HAP-1 (cell line): ENCODE measurements around the gene SCPEP1.

Experiments used
- DNase-seq, 2 experiments: peaks; one replicate each; pipeline ENCODE4 v3.0.0-alpha.2; 2016 to 2020; ENCODE audit warnings: low spot score in 2 of 2
- H3K27me3 ChIP-seq: fragments of 250-450 bp; sonication (Bioruptor Pico); 2 replicates; pipeline ENCODE4 v1.5.1; 2020; ENCODE audit warnings: low read depth, mild to moderate bottlenecking, moderate library complexity
- H3K36me3 ChIP-seq: fragments of 250-450 bp; sonication (Bioruptor Pico); replicated peaks from 2 replicates; pipeline ENCODE4 v1.5.1; 2020; ENCODE audit warnings: mild to moderate bottlenecking
- H3K4me1 ChIP-seq: fragments of 250-450 bp; sonication (Bioruptor Pico); 2 replicates; pipeline ENCODE4 v1.5.1; 2020; ENCODE audit warnings: mild to moderate bottlenecking
- H3K4me3 ChIP-seq: fragments of 250-450 bp; sonication (Bioruptor Pico); 2 replicates; pipeline ENCODE4 v1.5.1; 2020; ENCODE audit warnings: mild to moderate bottlenecking, moderate library complexity
- H3K9me3 ChIP-seq: fragments of 250-450 bp; sonication (Bioruptor Pico); 2 replicates; pipeline ENCODE4 v1.5.1; 2020; ENCODE audit warnings: mild to moderate bottlenecking, moderate library complexity
- in situ Hi-C: fragments of 300-500 bp; cut with MboI; formaldehyde crosslinking; loops from 3 replicates; pipeline ENCODE4 v1.14.3; 2020; ENCODE audit warnings: low sequenced_read_pairs, inconsistent platforms, mixed read lengths

SCPEP1 gene

DNA sequence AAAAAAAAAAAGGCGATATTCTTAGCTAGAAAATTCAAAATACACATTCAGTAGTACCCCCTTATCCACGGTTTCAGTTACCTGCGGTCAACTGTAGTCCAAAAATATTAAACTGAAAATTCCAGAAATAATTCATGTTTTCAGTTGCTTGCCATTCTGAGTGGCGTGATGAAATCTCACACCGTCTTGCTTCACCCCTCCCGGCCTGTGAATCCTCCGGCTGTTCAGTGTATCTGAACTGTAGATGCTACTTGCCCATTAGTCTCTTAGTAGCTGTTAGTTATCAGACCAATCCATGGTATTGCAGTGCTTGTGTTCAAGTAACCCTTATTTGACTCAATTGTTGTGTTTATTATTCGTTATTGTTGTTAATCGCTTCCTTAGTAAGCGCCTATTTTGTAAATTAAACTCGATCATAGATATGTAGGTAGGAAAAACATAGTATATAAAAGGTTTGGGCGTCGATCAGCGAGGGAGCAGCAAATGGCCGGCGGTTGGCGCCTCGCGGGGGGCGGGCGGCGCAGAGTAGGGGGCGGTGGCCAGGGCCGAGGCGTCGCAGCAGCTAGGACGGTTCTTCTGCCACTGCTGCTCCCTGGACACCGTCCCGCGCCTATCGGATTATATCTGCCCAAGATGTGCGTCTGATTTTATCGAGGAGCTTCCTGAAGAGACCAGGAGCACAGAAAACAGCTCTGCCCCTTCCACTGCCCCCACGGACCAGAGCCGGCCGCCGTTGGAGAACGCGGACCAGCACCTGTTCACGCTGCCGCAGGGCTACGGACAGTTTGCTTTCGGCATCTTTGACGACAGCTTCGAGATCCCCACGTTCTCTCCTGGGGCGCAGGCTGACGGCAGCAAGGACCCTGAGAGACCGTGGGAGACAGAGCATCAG, 67.3 kb downstream of the SCPEP1 start:
- Histone ChIP-seq H3K9me3 (no peaks in the 10 kb centered on the region), H3K4me3 (no peak overlapping the region), H3K27me3 (0 out of 2 replicates have a peak, but pooled peaks cover 2% of the 10 kb centered on the region), H3K4me1 (no peaks in the 10 kb centered on the region), H3K36me3 (no peaks in the 10 kb centered on the region)
- DNase-seq = no peak
- in situ Hi-C loops = no loop called here

DNA sequence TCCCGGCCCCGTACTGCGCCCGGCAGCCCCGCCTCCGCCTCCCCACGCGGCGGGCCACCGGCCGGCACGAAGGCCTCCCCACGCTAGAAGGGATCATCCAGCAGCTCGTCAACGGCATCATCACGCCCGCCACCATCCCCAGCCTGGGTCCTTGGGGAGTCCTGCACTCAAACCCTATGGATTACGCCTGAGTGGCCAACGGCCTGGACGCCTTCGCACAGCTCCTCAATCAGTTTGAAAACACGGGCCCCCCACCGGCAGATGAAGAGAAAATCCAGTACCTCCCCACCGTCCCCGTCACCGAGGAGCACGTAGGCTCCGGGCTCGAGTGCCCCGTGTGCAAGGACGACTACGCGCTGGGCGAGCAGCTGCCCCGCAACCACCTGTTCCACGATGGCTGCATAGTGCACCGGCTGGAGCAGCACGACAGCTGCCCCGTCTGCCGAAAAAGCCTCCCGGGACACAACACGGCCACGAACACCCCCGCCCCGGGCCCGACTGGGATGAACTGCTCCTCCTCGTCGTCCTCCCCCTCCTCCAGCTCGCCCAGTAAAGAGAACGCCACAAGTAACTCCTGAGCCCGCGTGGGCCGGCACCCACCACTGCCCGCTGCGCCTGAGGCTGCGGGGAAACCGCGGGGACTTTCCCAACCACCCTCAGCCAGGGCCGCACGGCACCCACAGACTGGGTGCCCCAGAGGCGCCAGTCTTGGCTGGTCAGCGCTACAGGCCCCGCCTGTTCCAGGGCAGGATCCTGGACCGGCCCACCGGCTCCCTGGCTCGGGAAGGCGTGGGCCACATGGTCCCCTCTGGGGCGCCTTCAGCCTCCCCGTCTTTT, 68.2 kb downstream of the SCPEP1 start:
- in situ Hi-C loops = no loop called here
- DNase-seq = no peak

DNA sequence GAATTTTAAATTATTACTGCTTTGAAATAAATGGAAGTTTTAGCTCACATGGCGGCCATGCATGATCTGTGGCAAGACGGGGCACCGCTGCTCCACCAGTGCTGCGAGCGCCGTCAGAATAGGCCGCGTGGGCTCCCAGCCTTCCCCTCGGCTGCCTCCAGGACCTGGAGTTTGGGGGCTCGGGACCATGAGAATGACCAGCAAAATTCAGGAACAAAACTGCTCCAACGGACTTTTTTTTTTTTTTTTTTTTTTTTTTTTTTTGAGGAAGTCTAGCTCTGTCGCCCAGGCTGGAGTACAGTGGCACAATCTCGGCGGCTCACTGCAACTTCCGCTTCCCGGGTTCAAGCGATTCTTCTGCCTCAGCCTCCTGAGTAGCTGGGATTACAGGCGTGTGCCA, 68.8 kb downstream of the SCPEP1 start:
- H3K9me3 ChIP-seq = no peaks in the 10 kb centered on the region
- DNase-seq = no peak

More for the DNA sequence above, 68.2 kb downstream of the SCPEP1 start:
- Histone ChIP-seq H3K4me1 (no peaks in the 10 kb centered on the region), H3K4me3 (no peak overlapping the region), H3K9me3 (no peaks in the 10 kb centered on the region), H3K36me3 (no peaks in the 10 kb centered on the region), H3K27me3 (0 out of 2 replicates have a peak, but pooled peaks cover 2% of the 10 kb centered on the region)

DNA sequence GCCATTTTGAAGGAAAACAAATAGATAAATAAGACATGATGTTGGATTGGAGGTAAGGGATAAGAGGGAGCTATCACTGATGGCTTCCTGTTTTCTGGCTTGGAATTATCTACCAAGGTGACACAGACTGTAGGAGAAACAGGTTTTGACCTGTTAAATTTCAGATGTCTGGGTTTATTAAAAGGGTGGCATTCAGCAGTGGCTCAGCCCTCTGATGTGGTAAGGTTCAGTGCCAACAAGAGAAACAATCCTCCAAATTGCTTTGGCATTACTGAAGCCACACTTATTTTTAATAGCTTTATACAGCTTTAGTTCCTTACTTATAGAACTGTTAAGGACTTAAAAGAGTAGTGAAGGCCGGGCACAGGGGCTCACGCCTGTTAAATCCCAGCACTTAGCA, 70.2 kb downstream of the SCPEP1 start:
- H3K36me3 ChIP-seq = no peaks in the 10 kb centered on the region
- no peaks in the 10 kb centered on the region for H3K9me3 ChIP-seq
- no peak overlapping the region for H3K4me3 ChIP-seq
- H3K27me3 ChIP-seq = 0 out of 2 replicates have a peak, but pooled peaks cover 2% of the 10 kb centered on the region
- in situ Hi-C loops = no loop called here
- DNase-seq = no peak
- no peaks in the 10 kb centered on the region for H3K4me1 ChIP-seq

More for the DNA sequence above, 68.8 kb downstream of the SCPEP1 start:
- no peaks in the 10 kb centered on the region for H3K4me1 ChIP-seq
- in situ Hi-C loops = no loop called here
- no peaks in the 10 kb centered on the region for H3K36me3 ChIP-seq
- no peak overlapping the region for H3K4me3 ChIP-seq
- H3K27me3 ChIP-seq = 0 out of 2 replicates have a peak, but pooled peaks cover 2% of the 10 kb centered on the region

DNA sequence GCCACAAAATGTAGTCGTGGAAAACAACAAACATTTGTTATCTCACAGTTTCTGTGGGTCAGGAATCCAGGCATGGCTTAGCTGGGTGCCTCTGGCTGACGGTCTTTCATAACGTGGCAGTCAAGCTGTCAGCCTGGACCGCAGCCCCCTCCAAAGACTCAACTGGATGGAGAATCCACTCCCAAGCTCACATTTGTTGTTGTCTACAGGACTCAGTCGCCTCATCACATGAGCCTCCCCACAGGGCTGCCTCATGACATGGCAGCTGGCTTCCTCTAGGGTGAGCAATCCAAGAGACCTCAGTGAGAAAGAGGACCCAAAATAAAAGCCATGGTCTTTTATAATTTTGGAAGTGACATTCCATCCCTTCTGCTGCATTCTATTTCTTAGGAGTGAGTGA, 72.4 kb downstream of the SCPEP1 start:
- Histone ChIP-seq H3K27me3 (no peaks in the 10 kb centered on the region), H3K36me3 (no peaks in the 10 kb centered on the region), H3K9me3 (no peaks in the 10 kb centered on the region), H3K4me3 (no peak overlapping the region), H3K4me1 (peaks cover 8% of the 10 kb centered on the region)
- in situ Hi-C loops = no loop called here
- DNase-seq = no peak

DNA sequence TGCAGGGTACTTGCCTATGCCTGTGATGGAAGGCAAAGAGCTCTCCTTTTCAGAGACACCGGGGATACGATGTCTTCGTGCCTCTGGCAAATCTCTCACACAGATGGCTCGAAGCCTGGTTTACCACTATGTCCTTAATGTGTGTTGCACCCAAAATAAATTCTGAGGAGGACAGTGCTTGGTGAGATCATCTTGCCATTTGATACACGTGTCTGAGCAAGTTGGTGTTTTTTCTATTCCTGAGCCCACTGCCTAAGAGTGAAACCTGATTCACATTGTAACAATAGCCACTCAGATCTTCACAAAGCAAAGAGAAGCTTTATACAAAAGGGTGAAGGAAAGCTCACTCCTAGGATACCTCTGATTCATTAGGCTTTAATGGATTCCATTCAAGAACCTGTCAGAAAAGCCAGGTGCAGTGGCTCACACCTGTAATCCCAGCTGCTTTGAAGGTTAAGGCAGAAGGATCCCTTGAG, 74.0 kb downstream of the SCPEP1 start:
- no peaks in the 10 kb centered on the region for H3K27me3 ChIP-seq
- no peaks in the 10 kb centered on the region for H3K9me3 ChIP-seq
- H3K4me3 ChIP-seq = no peak overlapping the region
- no peaks in the 10 kb centered on the region for H3K36me3 ChIP-seq
- DNase-seq = no peak
- in situ Hi-C loops = no loop called here
- H3K4me1 ChIP-seq = peaks cover 8% of the 10 kb centered on the region
